SK-N-SH treated with all-trans-retinoic acid at 6 μM for 48 hours (cell line): ENCODE data around the gene ENOPH1.
A peak's percentile ranks its signal among the peaks of the same experiment; 100 is the strongest.

ENCODE experiments used
- ATAC-seq: fragments of 200-7000 bp; cut with Tn5 transposase; 3 replicates; pipeline ENCODE4 v1.9.1; 2020; ENCODE audit warnings: mild to moderate bottlenecking, moderate library complexity
- ARNTL ChIP-seq: fragments of 450-650 bp; formaldehyde crosslinking; IDR thresholded peaks from 2 replicates; pipeline ENCODE4 v1.5.0; 2020; ENCODE audit warnings: low read depth, mild to moderate bottlenecking, moderate library complexity, borderline replicate concordance
- BACH2 ChIP-seq: fragments of 250-450 bp; sonication (Bioruptor Pico); IDR thresholded peaks from 2 replicates; pipeline ENCODE4 v1.9.0; 2021; ENCODE audit warnings: mild to moderate bottlenecking, borderline replicate concordance
- CREB5 ChIP-seq: fragments of 250-450 bp; sonication (Bioruptor Pico); IDR thresholded peaks from 2 replicates; pipeline ENCODE4 v1.5.1; 2020; ENCODE audit warnings: low read depth, mild to moderate bottlenecking, moderate library complexity
- CSDC2 ChIP-seq: fragments of 250-450 bp; sonication (Bioruptor Pico); IDR thresholded peaks from 2 replicates; pipeline ENCODE4 v1.5.0; 2020; ENCODE audit warnings: mild to moderate bottlenecking, moderate library complexity
- CSRNP3 ChIP-seq: fragments of 250-450 bp; sonication (Bioruptor Pico); IDR thresholded peaks from 2 replicates; pipeline ENCODE4 v1.5.1; 2021; ENCODE audit warnings: mild to moderate bottlenecking, moderate library complexity
- ESRRG ChIP-seq: fragments of 250-450 bp; sonication (Bioruptor Pico); IDR thresholded peaks from 2 replicates; pipeline ENCODE4 v1.6.1; 2021; ENCODE audit warnings: mild to moderate bottlenecking
- GLIS3 ChIP-seq: fragments of 250-450 bp; sonication (Bioruptor Pico); IDR thresholded peaks from 2 replicates; pipeline ENCODE4 v1.5.0; 2020; ENCODE audit warnings: mild to moderate bottlenecking, moderate library complexity
- ISL1 ChIP-seq: fragments of 250-450 bp; sonication (Bioruptor Pico); IDR thresholded peaks from 2 replicates; pipeline ENCODE4 v2.1.2; 2022; ENCODE audit warnings: mild to moderate bottlenecking, moderate library complexity
- PATZ1 ChIP-seq: fragments of 250-450 bp; sonication (Bioruptor Pico); IDR thresholded peaks from 2 replicates; pipeline ENCODE4 v1.8.0; 2020; ENCODE audit warnings: mild to moderate bottlenecking, moderate library complexity, borderline replicate concordance
- PPARA ChIP-seq: fragments of 250-450 bp; sonication (Bioruptor Pico); IDR thresholded peaks from 2 replicates; pipeline ENCODE4 v1.5.0; 2020; ENCODE audit warnings: mild to moderate bottlenecking, borderline replicate concordance
- RARB ChIP-seq: fragments of 250-450 bp; sonication (Bioruptor Pico); IDR thresholded peaks from 2 replicates; pipeline ENCODE4 v1.8.0; 2021; ENCODE audit warnings: mild to moderate bottlenecking, moderate library complexity
- SNAI2 ChIP-seq: fragments of 250-450 bp; sonication (Bioruptor Pico); IDR thresholded peaks from 2 replicates; pipeline ENCODE4 v1.5.0; 2020; ENCODE audit warnings: mild to moderate bottlenecking, moderate library complexity
- TCF4 ChIP-seq: fragments of 250-450 bp; sonication (Bioruptor Pico); IDR thresholded peaks from 2 replicates; pipeline ENCODE4 v1.8.0; 2021; ENCODE audit warnings: mild to moderate bottlenecking, moderate library complexity, borderline replicate concordance
- TOX ChIP-seq: fragments of 250-450 bp; sonication (Bioruptor Pico); IDR thresholded peaks from 2 replicates; pipeline ENCODE4 v1.8.0; 2021; ENCODE audit warnings: mild to moderate bottlenecking, moderate library complexity, borderline replicate concordance
- TSHZ2 ChIP-seq: fragments of 250-450 bp; sonication (Bioruptor Pico); IDR thresholded peaks from 2 replicates; pipeline ENCODE4 v1.5.0; 2020; ENCODE audit warnings: mild to moderate bottlenecking, moderate library complexity
- ZC3H10 ChIP-seq: fragments of 250-450 bp; sonication (Bioruptor Pico); IDR thresholded peaks from 2 replicates; pipeline ENCODE4 v1.5.1; 2021; ENCODE audit warnings: mild to moderate bottlenecking, moderate library complexity
- ZFP3 ChIP-seq: fragments of 250-450 bp; sonication (Bioruptor Pico); IDR thresholded peaks from 2 replicates; pipeline ENCODE4 v1.5.0; 2020; ENCODE audit warnings: mild to moderate bottlenecking, moderate library complexity
- ZFP30 ChIP-seq: fragments of 450-650 bp; formaldehyde crosslinking; IDR thresholded peaks from 2 replicates; pipeline ENCODE4 v1.5.0; 2022; ENCODE audit warnings: mild to moderate bottlenecking, moderate library complexity
- ZNF565 ChIP-seq: fragments of 450-650 bp; formaldehyde crosslinking; conservative IDR thresholded peaks from 2 replicates; pipeline ENCODE4 v1.5.0; 2020; ENCODE audit warnings: low read depth, mild to moderate bottlenecking, moderate library complexity
- ZNF70 ChIP-seq: fragments of 450-650 bp; formaldehyde crosslinking; IDR thresholded peaks from 2 replicates; pipeline ENCODE4 v1.5.0; 2020; ENCODE audit warnings: mild to moderate bottlenecking, moderate library complexity
- ZNF8 ChIP-seq: fragments of 450-650 bp; formaldehyde crosslinking; IDR thresholded peaks from 2 replicates; pipeline ENCODE4 v1.5.0; 2020; ENCODE audit warnings: mild to moderate bottlenecking, moderate library complexity

The ENOPH1 gene

GRCh38 chr4:82434949-82435348 is 4.6 kb downstream of the ENOPH1 start:
- TF ChIP-seq ZNF70 (no peak), TCF4 (CRISPR knock-in tag) (no peak), PATZ1 (no peak), PPARA (CRISPR knock-in tag) (no peak), ZNF8 (CRISPR knock-in tag) (no peak), ISL1 (CRISPR knock-in tag) (no peak), BACH2 (CRISPR knock-in tag) (no peak), CSDC2 (CRISPR knock-in tag) (no peak), RARB (no peak)
- TF ChIP-seq, all 23 proteins: peak for 0
- no peak for ATAC-seq

- no peak for ATAC-seq
- TF ChIP-seq CREB5 (CRISPR knock-in tag): no peak
- no peak for TF ChIP-seq ZNF8 (CRISPR knock-in tag)
- no peak for TF ChIP-seq ESRRG (CRISPR knock-in tag)
- TF ChIP-seq ISL1 (CRISPR knock-in tag): no peak
- TF ChIP-seq, all 23 proteins: peak for 0
These were observed 5.7 kb downstream of the ENOPH1 start for GRCh38 chr4:82436130-82436529.

GRCh38 chr4:82436780-82437179 is 6.4 kb downstream of the ENOPH1 start:
- no peak for TF ChIP-seq TSHZ2 (CRISPR knock-in tag)
- no peak for TF ChIP-seq ISL1 (CRISPR knock-in tag)
- no peak for TF ChIP-seq ARNTL (CRISPR knock-in tag)
- TF ChIP-seq TOX (CRISPR knock-in tag): no peak
- TF ChIP-seq BACH2 (CRISPR knock-in tag): no peak
- no peak for TF ChIP-seq ZFP3 (CRISPR knock-in tag)
- TF ChIP-seq ZNF565 (CRISPR knock-in tag): no peak
- no peak for TF ChIP-seq GLIS3 (CRISPR knock-in tag)
- no peak for TF ChIP-seq ESRRG (CRISPR knock-in tag)
- TF ChIP-seq ZC3H10 (CRISPR knock-in tag): no peak
- ATAC-seq: no peak

GRCh38 chr4:82437285-82438005 is 7.1 kb downstream of the ENOPH1 start:
- TF ChIP-seq BACH2 (CRISPR knock-in tag): no peak
- TF ChIP-seq, all 23 proteins: peak for 0

GRCh38 chr4:82439088-82439487 is 8.7 kb downstream of the ENOPH1 start:
- no peak for ATAC-seq

More at GRCh38 chr4:82437285-82438005, 7.1 kb downstream of the ENOPH1 start:
- ATAC-seq: peak; percentile 41; the same call in 1 of the 3 replicates

GRCh38 chr4:82447886-82448285 is 17.5 kb downstream of the ENOPH1 start:
- TF ChIP-seq CSRNP3 (CRISPR knock-in tag) (no peak), ZC3H10 (CRISPR knock-in tag) (no peak), CSDC2 (CRISPR knock-in tag) (no peak), PATZ1 (no peak), ESRRG (CRISPR knock-in tag) (no peak)
- ATAC-seq: no peak

More at GRCh38 chr4:82439088-82439487, 8.7 kb downstream of the ENOPH1 start:
- TF ChIP-seq SNAI2 (no peak), ZNF70 (no peak), PPARA (CRISPR knock-in tag) (no peak), ZC3H10 (CRISPR knock-in tag) (no peak), ARNTL (CRISPR knock-in tag) (no peak), ZFP30 (no peak)
